HT1080 (cell line): ENCODE data around the gene RBBP9. TPM values are rescaled to one million over a fixed set of nuclear protein-coding genes. Genes with fewer than 3 reads are reported as not detected.
"Not testable (repeated sequence)": the region's sequence is repeated elsewhere in the genome, so short reads cannot be mapped to it uniquely, and the experiment has no call there.

Experiments
- DNase-seq: peaks from one replicate; pipeline ENCODE4 v3.0.0-alpha.2; 2015; ENCODE audit warnings: low read depth
- small RNA-seq: library from RNA; depleted of rRNA; stranded (forward); fragments of <200 nt; gene quantifications from one replicate; pipeline ENCODE3, GENCODE V24; 2014
- total RNA-seq: library from RNA; depleted of rRNA; stranded (reverse); fragments of >200 nt; shearing (Covaris generic); gene quantifications from 2 replicates; pipeline ENCODE4 v1.2.3, GENCODE V29; 2014; rRNA removed

The RBBP9 gene
- total RNA-seq, 1 experiment from 2014 or later: 17.4 TPM

DNA sequence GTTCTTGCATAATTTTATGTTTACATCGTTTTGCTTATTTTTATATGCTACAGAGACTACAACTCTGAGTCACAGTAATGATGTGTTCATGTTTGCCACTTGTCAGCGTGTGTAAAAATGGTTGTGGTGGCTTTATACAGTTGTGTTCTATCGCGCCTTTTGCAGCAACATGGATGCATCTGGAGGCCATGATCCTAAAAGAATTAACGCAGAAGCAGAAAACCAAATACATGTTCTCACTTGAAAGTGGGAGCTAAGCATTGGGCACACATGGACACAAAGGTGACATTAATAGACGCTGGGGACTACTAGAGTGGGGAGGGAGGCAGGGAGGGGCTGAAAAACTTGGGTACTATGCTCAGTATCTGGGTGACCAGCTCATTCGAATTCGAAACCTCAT lies 9.7 kb upstream of the RBBP9 start:
- DNase-seq: no peak

DNA sequence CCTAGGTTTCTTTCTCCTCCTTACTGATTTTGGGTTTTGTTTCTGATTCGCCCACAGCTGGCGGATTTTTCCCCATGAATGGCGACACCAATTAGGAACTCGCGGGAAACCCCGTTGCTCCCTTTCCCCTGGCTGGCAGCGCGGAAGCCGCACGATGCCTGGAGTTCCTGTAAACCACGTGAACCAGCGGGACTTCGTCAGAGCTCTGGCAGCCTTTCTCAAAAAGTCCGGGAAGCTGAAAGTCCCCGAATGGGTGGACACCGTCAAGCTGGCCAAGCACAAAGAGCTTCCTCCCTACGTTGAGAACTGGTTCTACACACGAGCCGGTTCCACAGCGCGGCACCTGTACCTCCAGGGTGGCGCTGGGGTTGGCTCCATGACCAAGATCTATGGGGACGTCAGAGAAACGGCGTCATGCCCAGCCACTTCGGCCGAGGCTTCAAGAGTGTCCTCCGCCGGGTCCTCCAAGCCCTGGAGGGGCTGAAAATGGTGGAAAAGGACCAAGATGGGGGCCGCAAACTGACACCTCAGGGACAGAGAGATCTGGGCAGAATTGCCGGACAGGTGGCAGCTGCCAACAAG lies 7.5 kb upstream of the RBBP9 start:
- DNase-seq: no peak

DNA sequence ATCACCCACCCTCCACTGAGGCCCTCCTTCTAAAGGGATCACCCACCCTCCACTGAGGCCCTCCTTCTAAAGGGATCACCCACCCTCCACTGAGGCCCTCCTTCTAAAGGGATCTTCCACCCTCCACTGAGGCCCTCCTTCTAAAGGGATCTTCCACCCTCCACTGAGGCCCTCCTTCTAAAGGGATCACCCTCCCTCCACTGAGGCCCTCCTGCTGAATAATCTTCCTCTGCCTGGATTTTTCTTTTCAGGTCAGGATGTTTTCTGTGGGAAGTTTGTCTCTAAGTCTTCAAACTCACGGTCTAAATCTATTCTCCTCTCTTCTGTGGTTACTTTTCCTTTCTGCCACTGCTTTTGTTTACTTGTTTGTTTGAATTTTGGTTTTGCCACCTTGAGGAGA lies 4.6 kb upstream of the RBBP9 start:
- DNase-seq: not testable (repeated sequence)

DNA sequence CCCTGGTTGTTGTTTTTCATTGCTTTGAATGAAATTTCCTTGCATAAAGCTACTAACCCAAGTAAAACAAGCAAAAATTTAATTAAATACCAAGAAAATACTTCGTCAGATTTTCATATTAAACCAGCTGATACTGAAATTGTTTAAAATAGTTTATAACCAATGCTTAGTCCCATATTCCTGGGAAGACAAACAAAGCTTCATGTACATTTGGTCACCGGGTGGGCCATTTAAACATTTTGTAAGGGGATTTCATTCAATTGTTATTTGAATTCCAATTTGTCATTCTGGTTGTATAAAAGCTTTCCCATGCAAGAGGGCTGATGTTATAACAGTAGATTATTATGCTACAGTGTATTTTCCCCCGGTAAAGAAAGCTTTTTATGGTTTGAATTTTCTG lies 578 bp upstream of the RBBP9 start:
- no peak for DNase-seq

DNA sequence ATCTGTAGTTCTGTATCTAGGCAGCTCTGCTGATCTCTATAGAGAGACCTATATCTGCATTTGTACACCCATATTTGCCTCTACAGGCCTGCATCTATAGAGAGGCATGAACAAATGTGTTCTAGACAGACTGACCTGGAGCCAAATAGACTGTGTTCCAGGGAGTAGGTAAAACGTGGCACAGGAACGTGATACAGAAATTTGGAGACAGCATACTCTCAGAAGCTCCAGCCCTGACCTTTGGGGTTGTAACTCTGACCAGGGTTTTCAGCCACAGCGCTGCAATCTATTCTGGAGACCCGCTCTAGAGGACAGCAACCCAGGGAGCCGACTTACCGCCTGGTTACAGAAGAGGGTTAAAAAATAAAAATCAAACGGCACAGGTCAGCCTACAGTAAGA lies 983 bp downstream of the RBBP9 start:
- no peak for DNase-seq

DNA sequence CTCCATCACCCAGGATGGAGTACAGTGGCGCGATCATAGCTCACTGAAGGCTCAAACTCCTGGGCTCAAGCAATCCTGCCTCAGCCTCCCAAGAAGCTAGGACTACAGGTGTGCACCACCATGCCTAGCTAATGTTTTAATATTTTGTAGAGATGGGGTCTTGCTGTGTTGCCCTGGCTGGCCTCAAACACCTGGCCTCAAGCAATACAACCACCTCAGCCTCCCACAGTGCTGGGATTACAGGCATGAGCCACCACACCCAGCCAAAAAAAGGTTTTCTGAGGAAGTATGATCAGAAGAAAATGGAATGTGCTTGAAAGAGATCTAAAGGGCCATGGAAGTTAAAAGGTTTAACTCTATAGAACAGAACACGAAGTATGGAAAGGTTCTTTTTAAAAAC lies 8.7 kb downstream of the RBBP9 start:
- DNase-seq: no peak

DNA sequence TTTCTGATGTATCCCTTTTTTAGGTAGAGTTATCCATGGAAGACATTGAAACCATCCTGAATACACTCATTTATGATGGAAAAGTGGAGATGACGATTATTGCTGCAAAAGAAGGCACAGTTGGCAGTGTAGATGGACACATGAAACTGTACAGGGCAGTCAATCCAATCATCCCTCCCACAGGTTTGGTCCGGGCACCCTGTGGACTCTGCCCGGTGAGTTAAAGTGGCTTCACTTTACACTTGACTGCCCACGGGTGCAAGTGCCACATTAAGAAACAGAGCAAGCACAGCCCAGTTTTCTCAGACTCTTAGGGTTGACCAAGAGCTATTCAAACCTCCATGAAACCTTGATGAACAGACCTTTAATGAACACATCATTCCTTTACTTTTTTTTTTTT lies 15.4 kb downstream of the RBBP9 start:
- DNase-seq: no peak

DNA sequence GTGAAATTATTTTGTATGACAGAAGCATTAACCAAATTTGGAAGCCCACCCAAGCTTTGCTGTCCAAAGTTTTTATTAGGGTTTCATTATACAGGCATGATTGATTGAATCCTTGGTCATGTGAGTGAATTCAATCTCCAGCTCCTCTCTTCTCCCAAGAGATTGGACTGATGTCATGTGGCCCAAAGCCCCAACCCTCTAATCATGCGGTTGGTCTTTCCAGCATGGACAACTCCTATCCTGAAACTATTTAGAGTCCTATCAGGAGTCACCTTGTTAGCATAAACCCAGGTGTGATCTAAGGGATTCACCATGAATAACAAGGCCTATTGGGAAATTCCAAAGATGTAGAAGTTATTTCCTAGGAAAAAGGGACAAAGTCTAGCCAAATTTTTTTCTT lies 19.2 kb downstream of the RBBP9 start:
- DNase-seq: no peak

DNA sequence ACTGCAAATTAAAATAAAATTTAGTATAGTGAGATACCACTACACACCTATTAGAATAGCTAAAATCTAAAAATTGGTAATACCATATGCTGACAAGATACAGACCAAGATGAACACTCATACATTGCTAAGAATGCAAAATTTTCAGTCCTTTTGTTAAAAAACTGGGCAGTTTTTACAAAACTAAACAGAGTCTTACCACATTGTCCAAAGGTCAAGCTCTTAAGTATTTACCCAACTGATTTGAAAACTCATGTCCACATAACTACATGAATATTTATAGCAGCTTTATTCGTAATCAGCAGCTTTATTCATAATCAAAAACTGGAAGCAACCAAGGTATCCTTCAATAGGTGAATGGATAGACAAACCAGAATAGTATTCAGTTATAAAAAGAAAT lies 19.8 kb downstream of the RBBP9 start:
- no peak for DNase-seq

DNA sequence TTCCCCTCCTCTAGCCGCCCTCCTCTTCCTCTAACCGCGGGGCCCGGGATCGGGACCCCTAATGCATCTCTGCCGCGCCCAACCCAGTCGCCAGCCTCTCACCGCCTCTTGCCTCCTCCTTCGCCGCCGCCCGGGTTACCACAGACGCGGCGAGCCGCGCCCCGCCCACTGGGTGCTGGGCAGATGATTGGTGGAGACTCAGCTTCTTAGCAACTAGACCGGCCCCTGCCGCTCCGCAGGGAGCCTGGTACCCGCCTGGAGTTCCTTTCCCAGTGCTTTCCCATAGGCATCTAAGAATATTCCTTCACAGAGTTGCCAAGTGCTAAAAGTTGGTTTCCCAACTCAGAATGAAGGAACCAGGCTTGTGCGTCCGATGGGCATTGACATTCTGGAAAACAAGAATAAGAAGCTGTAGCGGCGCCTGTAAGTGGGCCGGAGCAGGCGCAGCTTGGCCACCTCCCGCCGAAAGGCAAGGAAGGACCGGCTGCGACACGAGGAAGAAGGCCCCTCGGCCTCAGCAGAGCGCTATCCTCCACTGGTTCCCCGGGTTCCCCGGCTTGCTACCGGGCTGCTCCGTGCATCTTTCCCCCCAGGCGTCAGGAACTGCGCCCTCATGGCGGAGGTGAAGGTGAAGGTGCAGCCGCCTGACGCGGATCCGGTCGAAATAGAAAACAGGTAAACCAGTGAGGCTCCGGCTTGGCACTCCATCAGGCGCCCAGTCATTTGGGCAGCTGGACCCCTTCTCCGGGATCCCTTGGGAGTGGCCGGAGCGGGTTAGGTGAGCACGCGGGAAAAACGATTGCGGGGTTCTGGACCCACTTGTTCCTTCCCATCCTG lies 29.9 kb downstream of the RBBP9 start, which contains the start of the genes DZANK1 and POLR3F:
TSS of gene DZANK1 (minus strand) at position 137 of the 837 bp plus-strand sequence. CDS start 1,672 bp downstream, outside the sequence.
TSS of gene POLR3F (plus strand) at position 497 of the 837 bp plus-strand sequence. CDS start at position 614, 117 bp downstream.
- DNase-seq: peak; percentile 95

DNA sequence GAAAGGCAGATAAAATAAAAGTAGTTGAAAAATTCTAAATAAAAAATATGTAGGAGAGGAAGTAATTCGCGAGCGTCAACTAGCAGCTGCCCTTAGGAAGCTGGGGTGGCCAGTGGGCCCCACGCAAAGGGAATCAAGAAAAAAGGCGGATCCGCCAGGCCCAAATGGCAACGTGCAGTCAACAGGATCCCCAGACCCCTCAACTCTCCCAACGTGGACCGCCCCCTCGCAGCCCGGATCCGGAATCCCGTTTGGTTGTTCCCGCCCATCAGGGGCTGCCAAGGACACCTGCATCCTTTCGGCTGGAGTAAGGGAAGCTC lies 30.5 kb downstream of the RBBP9 start:
- no peak for DNase-seq

DNA sequence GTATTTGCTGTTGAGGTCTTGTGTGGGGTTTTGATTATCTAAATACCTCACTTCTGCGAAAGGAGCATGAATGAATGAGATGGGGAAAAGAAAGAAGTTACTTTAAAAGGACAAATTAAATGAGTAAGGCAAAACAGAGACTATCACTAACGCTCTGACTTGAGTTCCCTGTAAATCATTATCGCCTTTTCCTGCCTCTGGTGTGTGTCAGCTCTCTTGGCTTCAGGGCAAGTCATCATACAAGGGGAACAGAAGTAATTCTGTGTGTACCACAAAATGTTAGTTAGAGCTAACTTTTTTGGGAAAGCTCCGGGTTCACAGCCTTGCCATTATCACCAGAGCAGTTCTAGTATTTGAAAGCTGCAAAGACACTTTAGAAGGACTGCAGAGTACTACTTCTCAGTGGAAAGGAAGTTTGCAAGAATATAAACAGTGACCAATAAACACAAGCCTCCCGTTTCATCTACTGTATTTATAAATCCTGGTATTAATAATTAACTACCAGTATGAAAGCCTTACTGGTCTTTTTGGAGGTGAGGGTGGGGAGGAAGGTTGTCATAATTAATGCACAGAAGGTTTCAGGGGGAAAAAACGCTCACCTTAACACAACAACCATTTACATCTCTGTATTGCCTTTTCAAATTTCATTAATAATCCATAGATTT lies 31.4 kb downstream of the RBBP9 start:
- DNase-seq: no peak

DNA sequence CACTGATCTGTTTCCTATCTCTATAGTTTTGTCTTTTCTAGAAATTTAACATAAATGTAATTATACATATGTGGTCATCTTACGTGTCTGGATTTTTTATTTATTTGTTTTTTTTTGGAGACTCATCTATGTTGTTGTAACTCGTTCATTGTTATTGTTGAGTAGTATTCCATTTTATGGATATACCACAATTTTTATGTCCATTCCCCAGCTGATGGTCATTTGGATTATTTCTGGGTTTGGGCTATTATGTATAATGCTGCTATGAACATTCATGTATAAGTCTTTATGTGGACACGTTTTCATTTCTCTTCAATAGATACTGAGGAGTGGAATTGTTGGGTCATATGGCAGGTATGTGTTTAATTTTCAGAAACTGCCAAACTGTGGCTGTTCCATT lies 40.4 kb downstream of the RBBP9 start:
- no peak for DNase-seq

DNA sequence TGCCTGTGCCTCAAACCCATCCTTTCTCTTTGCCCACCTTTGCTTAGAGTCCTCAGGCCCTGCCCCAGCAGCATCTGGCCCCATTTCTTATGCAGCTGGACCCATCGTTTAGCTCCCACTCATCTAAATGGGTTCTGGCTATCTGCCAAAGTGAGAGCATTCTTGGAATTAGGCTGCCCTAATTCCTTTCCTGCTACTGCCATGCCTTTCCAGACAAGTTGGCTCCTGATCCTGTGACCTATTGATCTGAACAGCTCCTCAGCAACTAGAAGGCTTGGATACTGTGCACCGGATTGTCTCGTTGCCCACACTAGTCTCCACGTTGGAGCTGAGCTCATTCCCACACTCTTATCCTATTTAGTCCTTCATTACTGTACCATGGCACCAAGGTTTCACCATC lies 53.1 kb downstream of the RBBP9 start:
- no peak for DNase-seq

DNA sequence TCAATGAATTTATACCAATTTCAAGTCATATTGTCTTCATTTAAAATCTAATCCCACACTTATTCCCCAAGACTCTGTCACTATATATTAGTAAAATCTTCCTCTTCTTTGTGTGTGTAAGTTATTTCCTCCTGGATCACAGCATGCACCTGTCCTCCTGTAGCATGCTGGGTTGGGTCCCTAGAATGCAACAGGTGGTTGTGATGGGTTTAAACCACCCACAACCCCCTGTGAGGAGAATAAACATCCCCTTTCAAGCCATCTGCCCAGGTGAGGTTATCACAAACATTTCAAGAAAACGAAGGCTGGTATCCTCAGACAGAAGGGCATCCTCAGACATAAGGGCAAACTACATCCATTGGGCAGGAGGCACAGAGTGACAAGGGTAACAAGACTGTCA lies 56.6 kb downstream of the RBBP9 start:
- DNase-seq: no peak

DNA sequence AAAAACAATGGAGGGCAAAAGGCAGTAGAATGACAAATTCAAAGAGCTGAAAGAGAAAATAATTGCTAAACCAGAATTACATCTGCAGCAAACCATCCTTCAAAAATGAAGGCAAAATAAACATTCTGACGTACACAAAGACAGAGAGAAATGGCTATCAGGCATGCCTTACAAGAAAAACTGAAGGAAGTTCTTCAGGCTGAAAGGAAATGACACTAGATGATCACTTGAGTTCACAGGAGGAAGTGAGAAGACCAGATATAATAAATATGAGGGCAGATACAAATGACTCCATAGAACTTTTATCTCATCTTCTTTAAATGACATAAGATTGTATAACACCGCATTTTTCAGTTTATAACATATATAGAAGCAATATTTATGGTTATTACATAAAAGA lies 60.2 kb downstream of the RBBP9 start:
- no peak for DNase-seq

Small RNAs within 50 kb of the gene (small RNA-seq; reads per million reads assigned to genes)
- not detected for gene MIR3192

Other genes with a start within 250 kb of the RBBP9 start
- 8.6 and 8.9 TPM in 2 replicates for gene ZNF133, start 208.7 kb downstream of the RBBP9 start, total RNA-seq
- gene DZANK1, start 30.2 kb downstream of the RBBP9 start, total RNA-seq: 0.57 and 1.3 TPM in 2 replicates
- 25.2 and 35.2 TPM in 2 replicates for gene POLR3F, start 29.8 kb downstream of the RBBP9 start, total RNA-seq
- 84.6 and 95.2 TPM in 2 replicates for gene SEC23B, start 10.7 kb upstream of the RBBP9 start, total RNA-seq
- gene SMIM26, start 70.2 kb upstream of the RBBP9 start, total RNA-seq: 154 and 161 TPM in 2 replicates
- 115 and 120 TPM in 2 replicates for gene DTD1, start 90.8 kb upstream of the RBBP9 start, total RNA-seq